Measurements from ENCODE around the gene AKAP9.
A peak's percentile ranks its signal among the peaks of the same experiment; 100 is the strongest.
"Not testable (repeated sequence)": the region's sequence is repeated elsewhere in the genome, so short reads cannot be mapped to it uniquely, and the experiment has no call there.

AKAP9 gene

GRCh38 chr7:91946549-91946948 lies 5.9 kb downstream of the AKAP9 start:
- no peak for DNase-seq (ENCODE audit: low spot score)

- DNase-seq (ENCODE audit: low spot score), result no peak
These were observed 7.3 kb downstream of the AKAP9 start for GRCh38 chr7:91947948-91948347.

GRCh38 chr7:91949221-91950009 lies 8.8 kb downstream of the AKAP9 start:
- no peak for DNase-seq (ENCODE audit: low spot score)

- DNase-seq (ENCODE audit: low spot score), result peak; percentile 3
These were observed 13.0 kb downstream of the AKAP9 start for GRCh38 chr7:91953618-91954017.

GRCh38 chr7:91956464-91956863 lies 15.8 kb downstream of the AKAP9 start:
- not testable (repeated sequence) for DNase-seq (ENCODE audit: low spot score)

DNA sequence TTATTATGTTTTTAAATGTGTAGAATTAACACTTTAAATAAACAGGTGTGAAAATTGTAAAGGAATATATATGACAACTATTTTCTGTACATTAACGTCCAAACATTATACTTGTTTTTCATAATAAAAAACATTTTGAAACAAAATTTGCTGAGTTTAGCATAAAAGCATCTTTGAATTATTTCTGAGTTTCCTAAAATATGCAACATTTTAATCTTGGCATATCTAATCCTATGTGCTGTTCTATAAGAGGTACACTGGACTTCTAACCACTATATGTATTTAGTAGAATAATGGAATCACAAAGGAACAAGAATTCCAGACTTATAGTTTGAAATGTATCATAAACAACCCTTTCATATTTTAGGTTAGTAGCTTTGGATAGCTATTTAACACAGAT lies 16.6 kb downstream of the AKAP9 start:
- DNase-seq (ENCODE audit: low spot score), result no peak

- DNase-seq (ENCODE audit: low spot score), result no peak
These were observed 17.2 kb downstream of the AKAP9 start for GRCh38 chr7:91957823-91958222.

- no peak for DNase-seq (ENCODE audit: low spot score)
These were observed 18.4 kb downstream of the AKAP9 start for GRCh38 chr7:91959023-91959422.

- no peak for DNase-seq (ENCODE audit: low spot score)
These were observed 21.2 kb downstream of the AKAP9 start for GRCh38 chr7:91961816-91962215.

- no peak for DNase-seq (ENCODE audit: low spot score)
These were observed 21.8 kb downstream of the AKAP9 start for GRCh38 chr7:91962419-91962818.

DNA sequence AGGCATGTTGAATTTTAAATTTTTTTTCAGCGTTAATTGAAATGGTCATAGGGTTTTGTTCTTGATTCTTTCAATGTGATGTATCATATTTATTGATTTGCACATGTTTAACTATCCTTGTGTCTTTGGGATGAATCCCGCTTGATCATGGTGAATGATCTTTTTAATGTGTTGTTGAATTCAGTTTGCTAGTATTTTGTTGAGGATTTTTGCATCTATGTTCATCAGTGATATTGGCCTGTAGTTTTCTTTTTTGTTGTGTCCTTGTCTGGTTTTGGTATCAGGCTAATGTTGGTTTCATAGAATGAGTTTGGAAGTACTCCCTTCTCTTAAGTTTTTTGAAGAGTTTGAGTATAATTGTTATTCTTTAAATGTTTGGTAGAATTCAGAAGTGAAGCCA lies 26.9 kb downstream of the AKAP9 start:
- not testable (repeated sequence) for DNase-seq (ENCODE audit: low spot score)

DNA sequence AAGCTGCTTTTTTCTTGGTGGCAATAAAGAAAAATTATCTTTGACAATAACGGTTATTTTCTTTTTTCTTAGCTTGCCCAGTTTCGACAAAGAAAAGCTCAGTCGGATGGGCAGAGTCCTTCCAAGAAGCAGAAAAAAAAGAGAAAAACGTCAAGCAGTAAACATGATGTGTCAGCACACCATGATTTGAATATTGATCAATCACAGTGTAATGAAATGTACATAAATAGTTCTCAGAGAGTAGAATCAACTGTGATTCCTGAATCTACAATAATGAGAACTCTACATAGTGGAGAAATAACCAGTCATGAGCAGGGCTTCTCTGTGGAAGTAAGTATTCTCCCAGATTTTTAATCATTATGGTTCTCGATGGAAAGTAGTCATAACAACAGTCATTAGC lies 33.0 kb downstream of the AKAP9 start:
- DNase-seq (ENCODE audit: low spot score), result no peak

GRCh38 chr7:91974066-91974465 lies 33.4 kb downstream of the AKAP9 start:
- DNase-seq (ENCODE audit: low spot score), result no peak

DNA sequence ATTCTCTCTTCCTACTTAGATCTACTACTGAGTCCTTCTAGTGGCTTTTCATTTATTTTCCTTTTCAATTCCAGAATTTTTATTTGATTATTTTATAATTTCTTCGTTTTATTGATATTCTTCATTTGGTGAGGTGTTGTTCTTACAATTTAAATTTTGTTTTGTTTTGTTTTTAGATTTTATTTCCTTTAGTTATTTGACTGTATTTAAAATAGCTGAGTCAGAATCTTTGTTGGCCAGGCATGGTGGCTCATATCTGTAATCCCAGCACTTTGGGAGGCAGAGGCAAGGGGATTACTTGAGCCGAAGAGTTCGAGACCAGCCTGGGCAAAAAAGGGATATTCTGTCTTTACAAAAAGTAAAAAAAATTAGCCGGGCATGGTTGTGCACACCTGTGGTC lies 36.1 kb downstream of the AKAP9 start:
- no peak for DNase-seq (ENCODE audit: low spot score)

DNA sequence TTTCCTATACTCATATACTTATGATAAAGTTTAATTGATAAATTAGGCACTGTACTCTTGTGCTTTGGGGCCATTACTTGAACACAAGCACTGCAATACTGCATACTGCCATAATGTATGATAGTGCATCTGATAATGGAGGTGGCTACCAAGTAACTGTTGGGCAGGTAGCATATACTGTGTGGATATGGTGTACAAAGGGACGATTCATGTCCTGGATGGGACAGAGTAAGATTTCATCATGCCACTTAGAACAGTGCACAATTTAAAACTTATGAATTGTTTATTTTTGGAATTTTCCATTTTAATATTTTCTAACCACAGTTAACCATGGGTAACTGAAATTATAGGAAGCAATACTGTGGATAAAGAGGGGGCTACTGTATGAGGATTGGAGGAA lies 38.9 kb downstream of the AKAP9 start:
- no peak for DNase-seq (ENCODE audit: low spot score)

DNA sequence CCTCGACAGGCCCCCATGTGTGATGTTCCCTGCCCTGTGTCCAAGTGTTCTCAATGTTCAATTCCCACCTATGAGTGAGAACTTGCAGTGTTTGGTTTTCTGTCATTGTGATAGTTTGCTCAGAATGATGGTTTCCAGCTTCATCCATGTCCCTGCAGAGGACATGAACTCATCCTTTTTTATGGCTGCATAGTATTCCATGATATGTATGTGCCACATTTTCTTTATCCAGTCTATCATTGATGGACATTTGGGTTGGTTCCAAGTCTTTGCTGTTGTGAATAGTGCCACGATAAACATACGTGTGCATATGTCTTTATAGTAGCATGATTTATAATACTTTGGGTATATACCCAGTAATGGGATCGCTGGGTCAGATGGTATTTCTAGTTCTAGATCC lies 41.7 kb downstream of the AKAP9 start:
- DNase-seq (ENCODE audit: low spot score), result not testable (repeated sequence)

DNA sequence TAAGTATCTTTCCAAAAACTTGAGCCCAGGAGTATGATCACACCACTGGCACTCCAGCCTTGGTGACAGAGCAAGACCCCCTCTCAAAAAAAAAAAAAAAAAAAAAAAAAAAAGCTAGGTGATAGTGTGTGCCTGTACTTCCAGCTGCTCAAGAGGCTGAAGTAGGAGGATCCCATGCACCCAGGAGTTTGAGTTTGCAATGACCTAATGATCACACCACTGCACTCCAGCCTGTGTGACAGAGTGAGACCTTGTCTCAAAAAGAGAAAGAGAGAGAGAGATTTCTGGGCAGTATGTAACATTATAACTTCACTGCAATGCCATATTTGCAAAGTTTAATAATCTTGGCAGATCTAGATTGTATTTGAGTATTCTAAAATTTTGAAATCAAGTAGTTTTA lies 47.6 kb downstream of the AKAP9 start:
- no peak for DNase-seq (ENCODE audit: low spot score)

DNA sequence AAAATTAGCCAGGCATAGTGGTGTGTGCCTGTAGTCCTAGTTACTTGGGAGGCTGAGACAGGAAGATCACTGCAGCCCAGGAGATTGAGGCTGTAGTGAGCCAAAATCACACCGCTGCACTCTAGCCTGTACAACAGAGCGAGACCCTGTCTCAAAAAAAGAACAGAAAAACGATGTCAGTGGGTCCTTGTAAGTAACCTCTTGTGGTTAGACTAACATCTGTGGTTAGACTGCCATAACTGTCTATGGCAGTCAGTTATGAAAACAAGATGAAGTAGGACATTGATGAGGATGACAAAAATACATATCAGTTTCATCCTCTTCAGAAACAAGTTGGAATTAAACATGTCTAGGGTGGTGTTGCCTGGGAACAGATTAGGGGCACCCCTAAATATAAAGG lies 53.3 kb downstream of the AKAP9 start:
- no peak for DNase-seq (ENCODE audit: low spot score)

DNA sequence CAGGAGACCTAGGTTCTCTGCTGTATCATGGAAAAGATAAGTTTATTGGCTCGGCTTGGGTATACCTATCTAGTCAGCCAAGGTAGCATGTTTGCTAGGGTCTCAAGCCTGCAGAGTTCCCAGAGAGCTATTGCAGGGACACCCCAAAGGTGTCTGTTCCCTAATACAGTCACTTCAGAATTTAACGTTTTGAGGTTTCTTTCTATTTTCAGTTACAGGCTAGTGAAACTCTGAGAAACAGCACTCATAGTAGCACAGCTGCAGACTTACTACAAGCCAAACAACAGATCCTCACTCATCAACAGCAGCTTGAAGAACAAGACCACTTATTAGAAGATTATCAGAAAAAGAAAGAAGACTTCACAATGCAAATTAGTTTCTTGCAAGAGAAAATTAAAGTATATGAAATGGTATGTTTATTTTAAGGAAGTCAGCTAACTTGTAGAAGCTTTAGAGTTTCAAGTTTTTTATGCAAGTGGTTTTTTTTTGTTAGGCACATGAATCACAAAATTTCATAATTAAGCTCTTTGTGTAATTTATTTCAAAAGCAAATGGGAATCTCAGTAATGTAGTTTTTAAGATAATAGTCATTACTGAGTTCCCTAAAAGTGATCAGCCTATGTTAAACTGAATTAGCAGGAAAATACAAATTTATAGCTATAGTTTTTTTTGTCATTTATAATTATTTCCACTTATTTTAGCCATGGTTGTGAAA lies 54.9 kb downstream of the AKAP9 start:
- DNase-seq (ENCODE audit: low spot score), result no peak

GRCh38 chr7:91999631-92000565 lies 59.2 kb downstream of the AKAP9 start:
- no peak for DNase-seq (ENCODE audit: low spot score)

DNA sequence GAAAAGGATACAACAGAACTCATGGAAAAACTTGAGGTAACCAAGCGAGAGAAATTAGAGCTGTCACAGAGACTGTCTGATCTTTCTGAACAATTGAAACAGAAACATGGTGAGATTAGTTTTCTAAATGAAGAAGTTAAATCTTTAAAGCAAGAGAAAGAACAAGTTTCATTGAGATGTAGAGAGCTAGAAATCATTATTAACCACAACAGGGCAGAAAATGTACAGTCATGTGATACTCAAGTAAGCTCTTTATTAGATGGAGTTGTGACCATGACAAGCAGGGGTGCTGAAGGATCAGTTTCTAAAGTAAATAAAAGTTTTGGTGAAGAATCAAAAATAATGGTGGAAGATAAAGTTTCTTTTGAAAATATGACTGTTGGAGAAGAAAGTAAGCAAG lies 62.1 kb downstream of the AKAP9 start:
- no peak for DNase-seq (ENCODE audit: low spot score)

DNA sequence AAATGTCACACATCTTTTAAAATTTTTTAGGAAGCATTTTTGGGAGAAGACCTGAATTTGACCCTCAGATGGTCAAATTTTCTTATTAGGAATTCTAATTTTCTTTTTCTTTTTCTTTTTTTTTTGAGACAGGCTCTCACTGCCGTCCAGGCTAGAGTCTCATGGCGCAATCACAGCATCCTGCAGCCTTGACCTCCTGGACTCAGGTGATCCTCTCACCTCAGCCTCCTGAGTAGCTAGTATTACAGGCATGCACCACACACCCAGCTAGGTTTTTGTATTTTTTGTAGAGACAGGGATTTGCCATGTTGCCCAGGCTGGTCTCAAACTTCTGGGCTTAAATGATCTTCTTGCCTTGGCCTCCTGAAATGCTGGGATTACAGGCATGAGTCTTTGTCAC lies 65.4 kb downstream of the AKAP9 start:
- no peak for DNase-seq (ENCODE audit: low spot score)

DNA sequence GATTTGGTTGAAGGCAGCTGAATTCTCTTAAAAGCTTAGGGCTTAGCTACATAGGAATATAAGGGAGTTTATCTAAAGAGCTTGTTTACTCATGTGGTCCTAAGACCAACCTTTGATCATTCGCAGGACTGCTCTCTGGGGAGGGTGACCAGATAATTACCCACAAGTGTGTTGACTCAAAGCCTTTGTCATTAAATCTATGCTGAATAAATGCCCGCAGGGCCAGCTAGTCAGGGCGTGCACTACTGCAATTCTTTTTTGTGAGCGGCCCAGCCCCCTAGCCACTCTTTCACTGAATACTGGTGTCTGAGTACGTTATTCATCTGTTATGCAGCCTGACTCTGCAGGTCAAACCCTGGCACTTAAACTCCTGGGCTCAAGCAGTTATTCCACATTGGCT lies 69.6 kb downstream of the AKAP9 start:
- DNase-seq (ENCODE audit: low spot score), result no peak

All from CD4-positive, alpha-beta T cell treated with Interleukin-6 at 100 ng/mL for 8 hours (primary cell).